ENCODE measurements around the gene FUT6.

Gene FUT6

GRCh38 chr19:5814123-5814851 is 25.2 kb downstream of the FUT6 start:
- H3K4me3 ChIP-seq (ENCODE audit: low read length), result no peak overlapping the region
- no peak for TF ChIP-seq CTCF (conservative IDR thresholded peaks at IDR 0.05; ENCODE audit: low read depth, low read length)
- no peak for DNase-seq (ENCODE audit: low read depth)

GRCh38 chr19:5811117-5811516 is 28.4 kb downstream of the FUT6 start:
- TF ChIP-seq CTCF (conservative IDR thresholded peaks at IDR 0.05; ENCODE audit: low read depth, low read length), result no peak
- DNase-seq (ENCODE audit: low read depth), result no peak
- H3K4me3 ChIP-seq (ENCODE audit: low read length), result no peak overlapping the region

GRCh38 chr19:5809469-5809868 is 30.0 kb downstream of the FUT6 start:
- DNase-seq (ENCODE audit: low read depth), result no peak
- TF ChIP-seq CTCF (conservative IDR thresholded peaks at IDR 0.05; ENCODE audit: low read depth, low read length), result no peak
- no peak overlapping the region for H3K4me3 ChIP-seq (ENCODE audit: low read length)

- no peak for TF ChIP-seq CTCF (conservative IDR thresholded peaks at IDR 0.05; ENCODE audit: low read depth, low read length)
- H3K4me3 ChIP-seq (ENCODE audit: low read length), result no peak overlapping the region
- DNase-seq (ENCODE audit: low read depth), result no peak
Observed at GRCh38 chr19:5809053-5809452, 30.4 kb downstream of the FUT6 start.

- DNase-seq (ENCODE audit: low read depth), result no peak
- no peak for TF ChIP-seq CTCF (conservative IDR thresholded peaks at IDR 0.05; ENCODE audit: low read depth, low read length)
- no peak overlapping the region for H3K4me3 ChIP-seq (ENCODE audit: low read length)
Observed at GRCh38 chr19:5808120-5808816, 31.2 kb downstream of the FUT6 start.

- no peak for TF ChIP-seq CTCF (conservative IDR thresholded peaks at IDR 0.05; ENCODE audit: low read depth, low read length)
- DNase-seq (ENCODE audit: low read depth), result no peak
- H3K4me3 ChIP-seq (ENCODE audit: low read length), result no peak overlapping the region
Observed at GRCh38 chr19:5806905-5807304, 32.6 kb downstream of the FUT6 start.

GRCh38 chr19:5806133-5806489 is 33.4 kb downstream of the FUT6 start:
- no peak overlapping the region for H3K4me3 ChIP-seq (ENCODE audit: low read length)
- DNase-seq (ENCODE audit: low read depth), result no peak
- no peak for TF ChIP-seq CTCF (conservative IDR thresholded peaks at IDR 0.05; ENCODE audit: low read depth, low read length)
